Right hindlimb (tissue), 1 donor: Measurements from ENCODE around the gene ELF1.
"Not testable (repeated sequence)": the region's sequence is repeated elsewhere in the genome, so short reads cannot be mapped to it uniquely, and the experiment has no call there.

Source experiments
- DNase-seq: peaks from one replicate; pipeline ENCODE4 v3.0.0-alpha.2; 2018

ELF1 gene

GRCh38 chr13:40980461-40980860 is 38.7 kb downstream of the ELF1 start:
- no peak for DNase-seq

GRCh38 chr13:40979232-40979631 is 39.9 kb downstream of the ELF1 start:
- no peak for DNase-seq

- DNase-seq = not testable (repeated sequence)
These were observed 41.0 kb downstream of the ELF1 start for GRCh38 chr13:40978109-40978508.

- no peak for DNase-seq
These were observed 43.7 kb downstream of the ELF1 start for GRCh38 chr13:40975441-40975840.

GRCh38 chr13:40974460-40975407 is 44.4 kb downstream of the ELF1 start:
- DNase-seq = no peak

GRCh38 chr13:40973409-40973808 is 45.7 kb downstream of the ELF1 start:
- DNase-seq = no peak

GRCh38 chr13:40971321-40971720 is 47.8 kb downstream of the ELF1 start:
- no peak for DNase-seq

GRCh38 chr13:40970803-40971202 is 48.3 kb downstream of the ELF1 start:
- no peak for DNase-seq

- DNase-seq = no peak
These were observed 49.8 kb downstream of the ELF1 start for GRCh38 chr13:40969169-40969901.

- DNase-seq = no peak
These were observed 50.6 kb downstream of the ELF1 start for GRCh38 chr13:40968416-40969000.

- DNase-seq = no peak
These were observed 52.8 kb downstream of the ELF1 start for GRCh38 chr13:40966298-40966697.

GRCh38 chr13:40963927-40964326 is 55.2 kb downstream of the ELF1 start:
- DNase-seq = no peak

GRCh38 chr13:40961826-40962225 is 57.3 kb downstream of the ELF1 start:
- DNase-seq = no peak

- DNase-seq = no peak
These were observed 57.9 kb downstream of the ELF1 start for GRCh38 chr13:40961214-40961613.

- DNase-seq = no peak
These were observed 58.4 kb downstream of the ELF1 start for GRCh38 chr13:40960716-40961115.

GRCh38 chr13:40958655-40959054 is 60.5 kb downstream of the ELF1 start:
- no peak for DNase-seq

- DNase-seq = no peak
These were observed 72.6 kb downstream of the ELF1 start for GRCh38 chr13:40946485-40946884.

- no peak for DNase-seq
These were observed 76.0 kb downstream of the ELF1 start for GRCh38 chr13:40943073-40943472.

GRCh38 chr13:40941581-40941980 is 77.5 kb downstream of the ELF1 start:
- no peak for DNase-seq

- no peak for DNase-seq
These were observed 78.3 kb downstream of the ELF1 start for GRCh38 chr13:40940841-40941240.

GRCh38 chr13:40933508-40934204 is 85.5 kb downstream of the ELF1 start:
- no peak for DNase-seq

- no peak for DNase-seq
These were observed 86.9 kb downstream of the ELF1 start for GRCh38 chr13:40932252-40932651.

GRCh38 chr13:40931719-40932118 is 87.4 kb downstream of the ELF1 start:
- no peak for DNase-seq
